Naive B cell (primary cell): Measurements from ENCODE around the gene HSPA1B. TPM values are rescaled to one million over a fixed set of nuclear protein-coding genes. Genes with fewer than 3 reads are reported as not detected.
"Not testable (repeated sequence)": the region's sequence is repeated elsewhere in the genome, so short reads cannot be mapped to it uniquely, and the experiment has no call there.

ENCODE experiments used
- ATAC-seq, 2 donors: fragments of 150-1000 bp; cut with Tn5 transposase; 2 replicates each; pipeline ENCODE4 v1.10.0; 2021; ENCODE audit warnings: low read depth in 2 of 2, mild to moderate bottlenecking in 2 of 2, moderate library complexity in 2 of 2
- DNase-seq: peaks from one replicate; pipeline ENCODE4 v3.0.0; 2022
- H3K27ac Mint-ChIP-seq, 6 donors: one replicate each; pipeline ENCODE4 v1.8.0; 2020 to 2022; ENCODE audit warnings: mild to moderate bottlenecking in 6 of 6, mixed read lengths in 6 of 6, moderate library complexity in 5 of 6, inconsistent platforms in 2 of 6
- H3K27me3 Mint-ChIP-seq, 3 donors: one replicate each; pipeline ENCODE4 v1.8.0; 2021 to 2022; ENCODE audit warnings: mixed read lengths in 3 of 3, mild to moderate bottlenecking in 1 of 3
- H3K36me3 Mint-ChIP-seq, 2 donors: one replicate each; pipeline ENCODE4 v1.8.0; 2020 to 2022; ENCODE audit warnings: mixed read lengths in 2 of 2, inconsistent platforms in 1 of 2, mild to moderate bottlenecking in 1 of 2
- H3K4me1 Mint-ChIP-seq, 3 donors: one replicate each; pipeline ENCODE4 v1.8.0; 2020 to 2022; ENCODE audit warnings: mixed read lengths in 3 of 3, inconsistent platforms in 1 of 3, mild to moderate bottlenecking in 1 of 3, moderate library complexity in 1 of 3
- H3K4me3 Mint-ChIP-seq, 8 donors: one replicate each; pipeline ENCODE4 v1.8.0; 2020 to 2022; ENCODE audit warnings: mild to moderate bottlenecking in 8 of 8, mixed read lengths in 8 of 8, moderate library complexity in 8 of 8, inconsistent platforms in 2 of 8
- H3K9me3 Mint-ChIP-seq, 7 donors: one replicate each; pipeline ENCODE4 v1.8.0; 2020 to 2022; ENCODE audit warnings: mixed read lengths in 7 of 7, mild to moderate bottlenecking in 5 of 7, inconsistent platforms in 2 of 7, moderate library complexity in 1 of 7
- polyA plus RNA-seq, 6 donors: library from polyadenylated mRNA; unstranded; fragments of 300-500 nt; fragmentation: Illumina TruSeq; gene quantifications; one replicate each; pipeline ENCODE4 v1.2.3, GENCODE V29; 2021; ENCODE audit warnings: low read depth in 6 of 6

HSPA1B gene
- polyA plus RNA-seq, 6 donors from 2014 or later = 1.1 to 2.8 (median 1.8) TPM

- not testable (repeated sequence) for DNase-seq, ATAC-seq, H3K27me3 Mint-ChIP-seq, H3K9me3 Mint-ChIP-seq, H3K36me3 Mint-ChIP-seq
- H3K4me1 Mint-ChIP-seq = peaks cover 15 to 55% (median 26%) of the 10 kb centered on the region in 3 donors
- H3K27ac Mint-ChIP-seq = peak overlapping the region in 2 of 6 donors; percentile 22 to 93
- H3K4me3 Mint-ChIP-seq = peak overlapping the region in 4 of 8 donors; percentile 32 to 93 (median 52)
Measured at GRCh38 chr6:31823592-31824196, 3.8 kb upstream of the HSPA1B start.

- no peaks in the 10 kb centered on the region for H3K36me3 Mint-ChIP-seq
- no peak for ATAC-seq
- no peak for DNase-seq
- peak overlapping the region in 7 of 8 donors; percentile 19 to 98 (median 91) for H3K4me3 Mint-ChIP-seq
- peak overlapping the region in 5 of 6 donors; percentile 72 to 92 (median 77) for H3K27ac Mint-ChIP-seq
- no peaks in the 10 kb centered on the region for H3K27me3 Mint-ChIP-seq
- H3K9me3 Mint-ChIP-seq = no peaks in the 10 kb centered on the region
- peaks cover 24 to 63% (median 36%) of the 10 kb centered on the region in 3 donors for H3K4me1 Mint-ChIP-seq
Measured at GRCh38 chr6:31825553-31825952, 2.0 kb upstream of the HSPA1B start.

GRCh38 chr6:31826793-31827285 is 699 bp upstream of the HSPA1B start:
- Mint-ChIP-seq H3K4me1 (peaks cover 25 to 59% (median 33%) of the 10 kb centered on the region in 3 donors), H3K36me3 (no peaks in the 10 kb centered on the region), H3K4me3 (peak overlapping the region; percentile 90 to 98 (median 94)), H3K27me3 (no peaks in the 10 kb centered on the region), H3K9me3 (no peaks in the 10 kb centered on the region), H3K27ac (peak overlapping the region; percentile 81 to 98 (median 94))
- ATAC-seq (peak; percentile 22 to 24), DNase-seq (no peak)

GRCh38 chr6:31829633-31830283 is 2.2 kb downstream of the HSPA1B start:
- DNase-seq (peak; percentile 53), ATAC-seq (peak; percentile 13 to 15)
- Mint-ChIP-seq H3K9me3 (no peaks in the 10 kb centered on the region), H3K4me3 (peak overlapping the region; percentile 80 to 95 (median 88)), H3K27me3 (no peaks in the 10 kb centered on the region), H3K36me3 (no peaks in the 10 kb centered on the region), H3K4me1 (peaks cover 19 to 53% (median 30%) of the 10 kb centered on the region in 3 donors), H3K27ac (peak overlapping the region; percentile 2 to 99 (median 74))

- Mint-ChIP-seq H3K27ac (peak overlapping the region in 5 of 6 donors; percentile 14 to 83 (median 81)), H3K4me1 (peaks cover 20 to 55% (median 38%) of the 10 kb centered on the region in 3 donors), H3K4me3 (peak overlapping the region; percentile 80 to 95 (median 88)), H3K27me3 (no peaks in the 10 kb centered on the region), H3K36me3 (no peaks in the 10 kb centered on the region), H3K9me3 (no peaks in the 10 kb centered on the region)
- no peak for ATAC-seq
- DNase-seq = no peak
Measured at GRCh38 chr6:31830886-31831335, 3.4 kb downstream of the HSPA1B start.

GRCh38 chr6:31831350-31832215 is 4.0 kb downstream of the HSPA1B start:
- no peaks in the 10 kb centered on the region for H3K27me3 Mint-ChIP-seq
- H3K9me3 Mint-ChIP-seq = no peaks in the 10 kb centered on the region
- H3K27ac Mint-ChIP-seq = peak overlapping the region in 1 of 6 donors; percentile 72
- no peaks in the 10 kb centered on the region for H3K36me3 Mint-ChIP-seq
- no peak for DNase-seq
- ATAC-seq = no peak
- peaks cover 27 to 55% (median 41%) of the 10 kb centered on the region in 3 donors for H3K4me1 Mint-ChIP-seq
- peak overlapping the region in 7 of 8 donors; percentile 19 to 89 (median 85) for H3K4me3 Mint-ChIP-seq

- H3K36me3 Mint-ChIP-seq = peaks cover 5 to 12% of the 10 kb centered on the region in 2 donors
Measured at GRCh38 chr6:31834367-31835250, 7.1 kb downstream of the HSPA1B start.

GRCh38 chr6:31836047-31836473 is 8.5 kb downstream of the HSPA1B start:
- Mint-ChIP-seq H3K9me3 (no peaks in the 10 kb centered on the region), H3K27ac (peak overlapping the region; percentile 88 to 99 (median 96)), H3K4me1 (peaks cover 20 to 51% (median 40%) of the 10 kb centered on the region in 3 donors), H3K4me3 (peak overlapping the region; percentile 92 to 99 (median 98)), H3K36me3 (peaks cover 10 to 12% of the 10 kb centered on the region in 2 donors), H3K27me3 (no peaks in the 10 kb centered on the region)
- DNase-seq = no peak
- no peak for ATAC-seq

More at GRCh38 chr6:31834367-31835250, 7.1 kb downstream of the HSPA1B start:
- DNase-seq (peak; percentile 81), ATAC-seq (peak; percentile 66 to 68)
- H3K4me1 Mint-ChIP-seq = peaks cover 32 to 63% (median 54%) of the 10 kb centered on the region in 3 donors
- no peaks in the 10 kb centered on the region for H3K9me3 Mint-ChIP-seq
- H3K4me3 Mint-ChIP-seq = peak overlapping the region; percentile 92 to 99 (median 98)
- peak overlapping the region; percentile 97 to 100 (median 100) for H3K27ac Mint-ChIP-seq
- H3K27me3 Mint-ChIP-seq = no peaks in the 10 kb centered on the region

GRCh38 chr6:31836474-31837368 is 9.2 kb downstream of the HSPA1B start:
- H3K4me3 Mint-ChIP-seq = peak overlapping the region; percentile 92 to 99 (median 98)
- no peak for DNase-seq
- H3K36me3 Mint-ChIP-seq = peaks cover 10 to 12% of the 10 kb centered on the region in 2 donors
- H3K27ac Mint-ChIP-seq = peak overlapping the region; percentile 88 to 99 (median 96)
- no peaks in the 10 kb centered on the region for H3K9me3 Mint-ChIP-seq
- H3K4me1 Mint-ChIP-seq = peaks cover 20 to 51% (median 40%) of the 10 kb centered on the region in 3 donors
- H3K27me3 Mint-ChIP-seq = no peaks in the 10 kb centered on the region
- no peak for ATAC-seq

- DNase-seq (no peak), ATAC-seq (no peak)
- Mint-ChIP-seq H3K27ac (peak overlapping the region in 5 of 6 donors; percentile 10 to 99 (median 74)), H3K4me3 (peak overlapping the region; percentile 30 to 99 (median 96)), H3K36me3 (peaks cover 10 to 12% of the 10 kb centered on the region in 2 donors), H3K27me3 (no peaks in the 10 kb centered on the region), H3K4me1 (peaks cover 20 to 49% (median 40%) of the 10 kb centered on the region in 3 donors), H3K9me3 (no peaks in the 10 kb centered on the region)
Measured at GRCh38 chr6:31837369-31838113, 10.0 kb downstream of the HSPA1B start.

GRCh38 chr6:31838114-31838553 is 10.6 kb downstream of the HSPA1B start:
- DNase-seq, H3K9me3 Mint-ChIP-seq, H3K27me3 Mint-ChIP-seq, ATAC-seq: not testable (repeated sequence)
- Mint-ChIP-seq H3K27ac (peak overlapping the region in 1 of 6 donors; percentile 77), H3K36me3 (peaks cover 10 to 12% of the 10 kb centered on the region in 2 donors), H3K4me1 (peaks cover 20 to 45% (median 40%) of the 10 kb centered on the region in 3 donors), H3K4me3 (peak overlapping the region in 4 of 8 donors; percentile 92 to 99 (median 97))
